ENCODE data around the gene WDR19.

GRCh38 chr4:39304651-39305050 lies 122.3 kb downstream of the WDR19 start:
- no peak for TF ChIP-seq CTCF (IDR thresholded peaks at IDR 0.05)
- no peak for TF ChIP-seq SIN3A (IDR thresholded peaks at IDR 0.05; ENCODE audit: borderline replicate concordance, insufficient read depth, low read depth, low read length)
